GM12865 (cell line): ENCODE measurements around the gene BEX3.
A peak's percentile ranks its signal among the peaks of the same experiment; 100 is the strongest.
"Not testable (repeated sequence)": the region's sequence is repeated elsewhere in the genome, so short reads cannot be mapped to it uniquely, and the experiment has no call there.

Source experiments
- DNase-seq: peaks from one replicate; pipeline ENCODE4 v3.0.0; 2010; ENCODE audit warnings: low read depth
- H3K4me3 ChIP-seq: 2 replicates; pipeline ENCODE4 v1.5.1; 2011; ENCODE audit warnings: mild to moderate bottlenecking, low read depth, low read length, control low read depth
- TF ChIP-seq, protein P1 (sequence below): IDR thresholded peaks from 2 replicates; pipeline ENCODE4 v1.5.1; 2011; ENCODE audit warnings: low read length, control low read depth, low read depth, inconsistent platforms; ENCODE audit not compliant: insufficient read depth; ENCODE audit errors: missing control alignments

BEX3 gene

DNA sequence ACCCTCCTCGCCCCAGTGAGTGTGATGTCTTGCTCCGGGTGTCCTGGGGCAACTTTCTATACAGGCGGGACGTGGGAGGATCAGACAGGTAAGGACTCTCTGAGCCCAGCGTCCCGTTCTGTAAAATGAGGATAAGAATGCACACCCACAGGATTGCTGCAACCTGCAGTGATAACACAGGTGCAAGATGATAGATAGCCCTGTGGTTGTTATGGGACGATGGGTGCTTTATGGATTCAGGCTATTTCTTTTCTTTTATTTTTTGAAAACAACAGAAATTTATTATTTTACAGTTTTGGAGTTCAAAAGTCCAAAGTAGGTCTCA is 28.6 kb downstream of the BEX3 start:
- DNase-seq, result no peak
- peak overlapping the region; percentile 59 for H3K4me3 ChIP-seq
- TF ChIP-seq, protein P1, sequence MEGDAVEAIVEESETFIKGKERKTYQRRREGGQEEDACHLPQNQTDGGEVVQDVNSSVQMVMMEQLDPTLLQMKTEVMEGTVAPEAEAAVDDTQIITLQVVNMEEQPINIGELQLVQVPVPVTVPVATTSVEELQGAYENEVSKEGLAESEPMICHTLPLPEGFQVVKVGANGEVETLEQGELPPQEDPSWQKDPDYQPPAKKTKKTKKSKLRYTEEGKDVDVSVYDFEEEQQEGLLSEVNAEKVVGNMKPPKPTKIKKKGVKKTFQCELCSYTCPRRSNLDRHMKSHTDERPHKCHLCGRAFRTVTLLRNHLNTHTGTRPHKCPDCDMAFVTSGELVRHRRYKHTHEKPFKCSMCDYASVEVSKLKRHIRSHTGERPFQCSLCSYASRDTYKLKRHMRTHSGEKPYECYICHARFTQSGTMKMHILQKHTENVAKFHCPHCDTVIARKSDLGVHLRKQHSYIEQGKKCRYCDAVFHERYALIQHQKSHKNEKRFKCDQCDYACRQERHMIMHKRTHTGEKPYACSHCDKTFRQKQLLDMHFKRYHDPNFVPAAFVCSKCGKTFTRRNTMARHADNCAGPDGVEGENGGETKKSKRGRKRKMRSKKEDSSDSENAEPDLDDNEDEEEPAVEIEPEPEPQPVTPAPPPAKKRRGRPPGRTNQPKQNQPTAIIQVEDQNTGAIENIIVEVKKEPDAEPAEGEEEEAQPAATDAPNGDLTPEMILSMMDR, result no peak

DNA sequence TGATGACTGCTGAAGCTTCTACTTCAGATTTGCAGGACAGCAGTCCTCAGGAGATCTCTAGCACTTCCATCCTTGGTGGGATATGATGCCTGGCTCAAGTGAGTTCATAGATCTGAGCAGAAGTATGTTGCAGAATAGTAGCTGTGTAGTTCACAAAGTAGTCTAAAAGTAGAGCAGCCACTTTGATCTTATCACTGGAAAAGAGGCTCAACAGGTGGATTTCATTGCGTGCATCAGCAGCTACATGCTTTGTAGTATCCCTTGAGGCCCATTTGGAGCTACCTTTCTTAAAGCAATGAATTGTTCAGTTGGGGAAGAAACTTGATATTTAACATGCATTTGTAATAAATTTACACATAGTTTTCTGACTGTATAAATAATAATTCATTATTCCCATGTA is 29.9 kb downstream of the BEX3 start:
- TF ChIP-seq, protein P1, result no peak
- no peak for DNase-seq
- H3K4me3 ChIP-seq, result no peak overlapping the region

DNA sequence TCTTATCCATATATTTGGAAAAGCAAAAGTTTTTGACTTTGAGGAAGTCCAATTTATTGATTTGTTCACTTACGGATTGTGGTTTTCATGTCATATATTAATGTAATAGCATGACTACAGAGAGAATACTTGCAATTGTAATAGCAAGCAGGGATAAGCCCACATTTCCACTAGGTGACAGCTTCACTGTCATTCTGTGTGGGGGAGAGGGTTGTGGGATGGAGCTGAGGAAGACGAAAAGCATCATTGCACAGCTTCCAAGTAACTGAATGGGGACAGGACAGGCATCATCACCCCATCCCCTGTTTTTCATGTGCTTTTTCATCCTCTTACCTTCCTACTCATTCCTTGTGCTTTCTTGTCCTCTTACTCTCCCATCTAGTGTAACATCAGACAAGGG is 31.4 kb downstream of the BEX3 start:
- TF ChIP-seq, protein P1, result no peak
- H3K4me3 ChIP-seq, result no peak overlapping the region
- no peak for DNase-seq

DNA sequence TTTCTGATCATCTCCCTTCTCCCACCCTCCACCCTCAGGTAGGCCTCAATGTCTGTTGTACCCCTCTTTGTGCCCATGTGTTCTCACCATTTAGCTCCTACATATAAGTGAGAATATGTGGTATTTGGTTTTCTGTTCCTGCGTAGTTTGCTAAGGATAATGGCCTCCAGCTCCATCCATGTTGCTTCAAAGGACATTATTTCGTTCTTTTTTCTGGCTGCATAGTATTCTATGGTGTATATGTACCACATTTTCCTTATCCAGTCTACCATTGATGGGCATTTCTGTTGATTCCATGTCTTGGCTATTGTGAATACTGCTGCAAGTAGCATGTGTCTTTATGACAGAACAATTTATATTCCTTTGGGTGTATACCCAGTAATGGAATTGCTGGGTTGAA is 35.4 kb downstream of the BEX3 start:
- not testable (repeated sequence) for H3K4me3 ChIP-seq, DNase-seq

DNA sequence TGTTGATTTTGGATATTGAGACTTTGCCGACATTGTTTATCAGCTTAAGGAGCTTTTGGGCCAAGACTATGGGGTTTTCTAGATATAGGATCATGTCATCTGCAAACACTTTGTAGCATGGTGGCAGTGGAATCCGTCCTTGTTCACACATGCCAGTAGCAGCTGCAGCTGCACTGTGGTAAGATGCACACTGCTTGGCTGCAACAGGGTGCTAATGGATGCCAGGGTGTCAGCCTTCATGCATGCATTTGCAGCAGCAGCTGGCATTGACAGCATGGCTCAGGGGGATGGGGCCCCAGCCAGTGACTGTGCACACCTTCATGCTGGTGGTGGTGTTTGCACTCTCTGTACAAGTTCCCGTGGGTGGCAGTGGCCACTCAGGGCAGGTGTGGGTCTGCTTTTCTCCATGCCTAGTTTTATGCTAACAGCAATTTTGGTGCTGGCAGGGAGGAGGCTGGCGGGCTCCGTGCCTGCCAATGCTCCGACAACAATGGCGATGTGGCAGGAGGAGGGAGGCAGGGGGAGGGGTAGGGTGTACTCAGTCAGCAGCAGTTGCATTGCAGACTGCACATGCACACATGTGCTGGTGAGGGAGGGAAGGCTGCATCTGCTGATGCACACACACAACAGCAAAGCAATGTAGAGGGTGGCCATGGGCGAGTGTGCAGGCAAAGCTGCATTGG is 37.5 kb downstream of the BEX3 start:
- TF ChIP-seq, protein P1, result no peak
- H3K4me3 ChIP-seq, result no peak overlapping the region
- DNase-seq, result no peak

DNA sequence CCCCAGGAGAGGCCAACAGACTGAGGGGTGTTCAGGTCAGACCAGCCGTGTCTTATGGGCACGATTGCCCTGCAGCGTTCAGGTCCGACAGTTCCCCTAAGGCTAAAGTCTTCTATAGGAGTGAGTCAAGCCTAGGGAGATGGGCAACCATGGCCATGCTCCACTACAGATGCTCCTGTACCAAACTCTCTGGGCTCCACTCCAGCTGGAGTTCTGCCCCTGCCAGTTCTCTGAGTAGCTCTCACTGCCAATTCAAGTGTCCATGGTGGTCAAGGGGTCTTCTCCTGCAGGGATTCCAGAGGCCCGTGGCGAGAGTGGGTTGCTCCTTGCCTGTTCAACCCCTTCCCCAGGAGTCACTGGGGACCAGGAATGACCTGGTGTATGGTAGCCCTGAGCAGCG is 38.2 kb downstream of the BEX3 start:
- TF ChIP-seq, protein P1, result no peak
- H3K4me3 ChIP-seq, result no peak overlapping the region
- DNase-seq, result no peak

DNA sequence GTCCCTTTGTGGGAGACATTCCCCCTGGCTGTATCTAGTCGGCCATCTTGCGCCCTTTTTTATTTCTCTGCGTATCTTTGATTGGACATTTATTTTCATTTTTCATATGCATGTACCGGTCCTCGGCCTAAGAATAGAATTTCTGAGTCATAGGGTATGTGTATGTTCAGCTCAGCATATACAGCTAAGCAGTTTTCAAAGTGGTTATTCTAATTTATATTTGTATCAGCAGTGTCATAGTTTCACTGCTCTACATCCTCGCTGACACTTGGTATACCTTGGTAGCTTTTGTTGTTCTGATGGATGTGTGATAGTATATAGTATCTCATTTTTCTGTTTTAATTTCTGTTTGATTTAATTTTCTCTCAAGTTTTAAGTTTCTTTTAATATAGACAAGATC is 38.7 kb downstream of the BEX3 start:
- H3K4me3 ChIP-seq, result no peak overlapping the region
- DNase-seq, result no peak
- TF ChIP-seq, protein P1, result no peak
